NCI-H2196 (cell line): ENCODE measurements around the gene LDLR.
"Not testable (repeated sequence)": the region's sequence is repeated elsewhere in the genome, so short reads cannot be mapped to it uniquely, and the experiment has no call there.

ENCODE experiments used
- DNase-seq: peaks from one replicate; lab custom pipeline; 2025; ENCODE audit not compliant: unreplicated experiment; lab: John Stamatoyannopoulos, UW

LDLR gene

DNA sequence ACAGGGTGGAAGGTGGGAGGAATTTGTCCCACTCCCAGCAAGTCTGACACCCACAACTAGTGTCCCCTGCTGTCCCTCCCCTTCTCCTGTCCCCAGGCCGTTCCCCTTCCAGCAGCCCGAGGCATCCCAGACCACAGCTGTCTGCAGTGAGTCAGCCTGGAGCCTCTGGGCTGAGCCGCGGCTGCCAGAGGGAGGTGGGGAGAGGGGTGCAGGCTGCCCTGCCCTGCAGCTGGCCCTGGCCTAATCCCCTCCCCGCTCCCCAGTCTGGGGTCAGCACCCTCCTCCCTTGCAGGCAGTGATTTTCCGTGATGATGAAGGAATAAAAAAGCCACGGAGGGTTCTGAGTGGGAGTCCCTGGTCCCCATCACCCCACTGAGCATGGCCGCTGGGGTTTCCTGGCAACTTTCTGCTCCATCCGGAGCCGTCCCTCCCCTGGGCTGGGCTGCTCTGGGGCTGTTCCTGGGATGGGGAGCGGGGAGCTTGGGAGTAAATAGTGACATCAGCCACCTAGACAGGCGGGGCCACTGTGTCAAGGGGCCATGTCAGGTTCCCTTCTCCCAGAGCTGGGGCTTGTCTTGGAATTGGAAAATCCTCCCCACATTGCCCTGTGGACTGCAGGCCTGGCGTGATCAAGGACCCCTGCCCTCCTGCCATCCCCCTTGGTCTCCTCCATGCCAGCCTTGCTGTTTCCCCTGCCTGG lies 49.5 kb downstream of the LDLR start:
- DNase-seq, result no peak

DNA sequence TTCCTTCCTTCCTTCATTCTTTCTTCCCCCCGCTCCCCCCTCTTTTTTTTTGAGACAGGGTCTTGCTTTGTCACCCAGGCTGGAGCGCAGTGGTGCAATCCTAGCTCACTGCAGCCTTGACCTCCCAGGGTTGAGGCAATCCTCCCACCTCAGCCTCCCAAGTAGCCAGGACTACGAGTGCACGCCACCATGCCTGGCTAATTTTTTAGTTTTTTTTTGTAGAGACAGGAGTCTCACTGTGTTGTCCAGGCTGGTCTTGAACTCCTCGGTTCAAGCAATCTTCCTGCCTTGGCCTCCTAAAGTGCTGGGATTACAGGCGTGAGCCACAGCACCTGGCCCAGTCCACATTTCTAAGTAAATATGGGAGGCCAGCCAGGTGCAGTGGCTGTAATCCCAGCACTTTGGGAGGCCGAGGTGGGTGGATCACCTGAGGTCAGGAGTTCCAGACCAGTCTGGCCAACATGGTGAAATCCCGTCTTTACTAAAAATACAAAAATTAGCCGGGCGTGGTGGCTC lies 50.8 kb downstream of the LDLR start:
- DNase-seq, result not testable (repeated sequence)

- no peak for DNase-seq
Observed at GRCh38 chr19:11140896-11141295, 51.6 kb downstream of the LDLR start.

GRCh38 chr19:11141937-11142527 lies 52.8 kb downstream of the LDLR start:
- DNase-seq, result no peak

- DNase-seq, result peak; percentile 92
Observed at GRCh38 chr19:11142528-11143171, 53.4 kb downstream of the LDLR start.

GRCh38 chr19:11145536-11145924 lies 56.3 kb downstream of the LDLR start:
- no peak for DNase-seq

- DNase-seq, result no peak
Observed at GRCh38 chr19:11148001-11148400, 58.7 kb downstream of the LDLR start.

DNA sequence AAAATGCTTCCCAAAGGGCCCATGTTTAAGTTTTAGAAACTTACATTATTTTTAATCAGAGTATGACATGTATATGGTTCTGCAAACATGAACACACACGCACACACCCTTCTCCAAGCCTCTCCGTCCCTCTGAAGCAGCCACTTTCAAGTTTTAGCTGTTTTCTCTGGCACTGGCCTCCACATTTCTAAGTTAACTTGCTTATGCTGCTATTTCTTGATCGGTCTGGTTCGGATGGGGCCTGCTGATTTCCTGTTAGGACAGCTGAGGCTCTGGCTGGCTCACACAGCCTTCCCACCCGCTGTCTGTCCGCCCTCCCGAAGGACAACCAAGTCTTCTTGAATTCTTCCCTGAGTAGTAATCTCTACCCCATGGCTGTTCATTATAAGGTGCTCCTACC lies 61.9 kb downstream of the LDLR start:
- no peak for DNase-seq

GRCh38 chr19:11152318-11153062 lies 63.2 kb downstream of the LDLR start:
- DNase-seq, result peak; percentile 79

DNA sequence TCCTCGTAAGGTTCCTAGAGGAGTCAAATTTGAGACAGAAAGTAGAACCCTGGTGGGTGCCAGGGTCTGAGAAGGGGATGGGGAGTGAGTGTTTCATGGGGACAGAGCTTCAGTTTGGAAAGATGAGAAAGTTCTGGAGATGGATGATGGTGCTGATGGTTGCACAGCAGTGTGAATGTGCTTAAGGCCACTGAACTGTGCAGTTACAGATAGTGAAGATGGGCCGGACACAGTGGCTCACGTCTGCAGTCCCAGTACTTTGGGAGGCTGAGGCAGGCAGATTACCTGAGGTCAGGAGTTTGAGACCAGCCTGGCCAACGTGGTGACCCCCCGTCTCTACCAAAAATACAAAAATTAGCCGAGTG lies 65.4 kb downstream of the LDLR start:
- DNase-seq, result no peak

DNA sequence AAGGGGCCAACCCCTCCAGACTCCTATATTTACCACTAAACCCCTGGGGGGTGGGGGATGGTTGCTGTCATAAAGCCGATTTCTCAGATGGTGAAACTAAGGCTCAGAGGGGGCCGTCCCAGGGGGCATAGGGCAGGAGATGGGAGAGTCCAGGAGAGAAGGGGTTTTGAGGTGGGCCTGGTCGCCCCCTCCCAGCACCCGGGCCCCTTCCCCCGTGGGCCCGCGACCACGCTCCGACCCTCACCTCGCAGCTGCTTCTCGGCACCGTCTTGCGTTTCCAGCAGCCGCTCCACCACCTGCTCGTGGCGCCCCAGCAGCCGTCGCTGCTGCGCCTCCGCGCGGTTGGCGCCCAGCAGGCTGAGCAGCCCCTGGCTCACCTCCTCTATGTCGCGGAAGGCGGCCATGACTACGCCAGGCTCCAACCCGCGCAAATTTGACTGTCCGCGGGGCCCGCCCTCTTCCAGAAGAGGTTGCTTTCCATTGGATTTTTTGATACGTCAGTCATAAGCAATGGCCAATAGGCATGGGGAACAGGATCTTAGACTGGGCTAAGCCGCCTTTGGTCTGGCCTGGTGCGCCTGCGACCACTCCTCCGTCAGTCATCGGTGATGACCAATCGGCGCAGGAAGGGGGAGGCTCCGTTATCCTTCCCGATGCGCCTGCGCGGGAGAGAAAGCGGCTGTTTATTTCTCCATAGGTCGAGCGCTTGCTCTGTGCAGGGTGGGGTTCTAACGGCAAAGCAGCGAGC lies 66.3 kb downstream of the LDLR start, which contains the start of gene SPC24:
SPC24 (minus strand) TSS at position 410 of the 748 bp plus-strand sequence; CDS start at position 404, 6 bp downstream.
- peak; percentile 96 for DNase-seq

DNA sequence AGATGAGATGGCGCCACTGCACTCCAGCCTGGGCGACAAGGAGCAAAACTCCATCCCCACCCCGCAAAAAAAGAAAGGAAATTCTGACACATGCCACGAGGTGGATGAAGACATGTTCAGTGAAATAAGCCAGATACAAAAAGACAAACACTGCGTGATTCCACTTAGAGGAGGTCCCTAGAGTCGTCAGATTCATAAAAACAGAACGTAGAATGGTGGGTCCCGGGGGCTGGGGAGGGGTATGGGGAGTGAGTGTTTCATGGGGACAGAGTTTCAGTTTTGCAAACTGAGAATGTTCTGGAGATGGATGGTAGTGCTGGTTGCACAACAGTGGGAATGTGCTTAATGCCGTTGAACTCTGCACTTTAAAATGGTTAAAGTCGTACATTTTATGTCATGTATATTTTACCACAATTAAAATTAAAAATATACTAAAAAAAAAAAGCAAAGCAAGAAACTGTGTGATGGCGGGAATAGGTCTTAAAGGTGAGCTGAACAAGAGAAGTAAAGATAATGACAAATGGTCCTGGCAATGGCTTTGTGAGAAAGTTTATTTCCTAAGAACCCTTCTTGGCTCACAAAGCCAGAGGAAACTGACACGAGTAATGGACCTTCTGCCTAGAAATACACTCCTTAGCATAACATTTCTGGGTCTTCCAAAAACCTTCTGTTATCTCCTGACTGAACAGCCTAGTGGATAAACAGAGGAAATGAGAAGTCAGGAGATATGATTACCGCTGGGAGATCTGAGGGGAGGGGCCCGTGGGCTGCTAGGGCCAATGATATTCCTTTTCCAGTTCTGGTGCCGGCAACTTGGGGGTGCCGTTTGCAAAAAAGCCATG lies 70.6 kb downstream of the LDLR start:
- no peak for DNase-seq

DNA sequence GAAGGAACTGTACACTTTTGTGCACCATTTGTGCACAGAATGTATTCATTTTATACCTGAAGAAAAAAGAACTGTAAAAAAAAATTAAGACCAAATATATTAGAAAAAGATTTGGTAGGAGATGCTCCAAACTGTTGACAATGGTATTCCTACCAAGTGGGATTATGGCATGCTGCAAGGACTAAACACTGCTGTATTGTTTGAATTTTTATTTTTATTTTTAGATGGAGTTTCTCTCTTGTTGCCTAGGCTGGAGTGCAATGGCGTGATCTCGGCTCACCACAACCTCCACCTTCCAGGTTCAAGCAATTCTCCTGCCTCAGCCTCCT lies 71.1 kb downstream of the LDLR start:
- DNase-seq, result not testable (repeated sequence)

GRCh38 chr19:11164296-11164695 lies 75.0 kb downstream of the LDLR start:
- DNase-seq, result no peak

- DNase-seq, result no peak
Observed at GRCh38 chr19:11164879-11165406, 75.7 kb downstream of the LDLR start.

DNA sequence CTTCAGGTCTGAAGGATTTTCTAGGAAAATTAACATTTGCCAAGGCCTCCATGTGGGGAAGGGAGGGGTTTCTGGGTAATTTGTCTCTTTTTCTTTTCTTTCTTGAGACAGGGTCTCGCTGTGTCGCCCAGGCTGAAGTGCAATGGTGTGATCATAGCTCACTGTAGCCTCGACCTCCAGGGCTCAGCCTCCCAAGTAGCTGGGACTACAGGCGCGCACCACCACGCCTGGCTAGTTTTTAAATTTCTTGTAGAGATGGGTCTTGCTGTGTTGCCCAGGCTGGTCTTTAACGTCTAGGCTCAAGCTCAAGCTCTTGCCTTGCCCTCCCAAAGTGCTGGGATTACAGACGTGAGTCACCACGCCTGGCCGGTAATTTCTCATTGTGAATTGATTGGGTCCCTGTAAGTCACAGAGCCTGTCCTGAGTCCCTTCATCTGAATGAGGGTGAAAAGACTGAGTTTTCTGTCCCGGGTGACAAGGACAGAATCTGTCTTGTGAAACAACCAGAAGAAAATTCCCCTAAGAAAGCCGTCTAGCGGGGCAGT lies 76.3 kb downstream of the LDLR start:
- DNase-seq, result no peak

GRCh38 chr19:11166281-11167142 lies 77.2 kb downstream of the LDLR start:
- no peak for DNase-seq

GRCh38 chr19:11168568-11168967 lies 79.3 kb downstream of the LDLR start:
- DNase-seq, result no peak
